HCT116 (cell line): ENCODE data around the gene RGS7. TPM values are rescaled to one million over a fixed set of nuclear protein-coding genes. Genes with fewer than 3 reads are reported as not detected.

Experiments used
- ATAC-seq: fragments of 200-7000 bp; cut with Tn5 transposase; 2 replicates; pipeline ENCODE4 v1.9.1; 2020; ENCODE audit warnings: mild to moderate bottlenecking, moderate library complexity
- BruUV-seq: library from RNA; stranded (reverse); fragments of 400-500 nt; replicated peaks from 2 replicates; lab custom pipeline; 2021; lab: Mats Ljungman, UMichigan
- CTCF ChIA-PET: fragments of 300-600 bp; sonication (Branson Sonifier 250); formaldehyde crosslinking; loops from one replicate; lab custom pipeline; 2021; ENCODE audit warnings: antibody characterized with exemption; lab: Charles Lee
- POLR2A ChIA-PET: fragments of 300-600, 350-600 bp; sonication (Branson Sonifier 250); formaldehyde crosslinking; loops from one replicate; lab custom pipeline; 2021; ENCODE audit warnings: antibody characterized with exemption; lab: Charles Lee
- RAD21 ChIA-PET, 2 experiments: fragments of 300-600 bp; sonication (Branson Sonifier 250); formaldehyde crosslinking; loops; one replicate each; lab custom pipeline; 2023; ENCODE audit warnings: low total read pairs in 2 of 2; ENCODE audit not compliant: uncharacterized antibody in 2 of 2, unreplicated experiment in 2 of 2, low non-redundant PET in 1 of 2; lab: Charles Lee
- DNase-seq: peaks from one replicate; pipeline ENCODE4 v3.0.0-alpha.2; 2010; ENCODE audit warnings: low read depth, low spot score
- H2AFZ ChIP-seq: fragments of 200-600 bp; shearing (Covaris generic), sonication (generic); 2 replicates; pipeline ENCODE4 v1.6.1; 2017; ENCODE audit warnings: low read depth, mixed run types, mixed read lengths, antibody characterized with exemption, low read length; ENCODE audit not compliant: poor library complexity, severe bottlenecking
- H3K27ac ChIP-seq: 2 replicates; pipeline ENCODE4 v1.5.1; 2012; ENCODE audit warnings: low read depth, low read length
- H3K27me3 ChIP-seq: fragments of 200-600 bp; sonication (generic); 2 replicates; pipeline ENCODE4 v1.6.1; 2016; ENCODE audit warnings: mixed run types, low read length, mixed read lengths; ENCODE audit not compliant: insufficient read depth
- H3K36me3 ChIP-seq, 2 experiments: fragments of 200-500 bp in 1 of 2; fragments of 200-600 bp in 1 of 2; sonication (Bioruptor generic) in 1 of 2; sonication (generic) in 1 of 2; 2 replicates each; pipeline versions ENCODE4 v1.5.1 to v1.6.1; 2014 to 2016; ENCODE audit warnings: low read length in 2 of 2, inconsistent platforms in 1 of 2, mixed read lengths in 1 of 2, mixed run types in 1 of 2; ENCODE audit not compliant: insufficient read depth in 2 of 2, control insufficient read depth in 1 of 2
- H3K4me1 ChIP-seq, 2 experiments: fragments of 200-600 bp in 1 of 2; sonication (generic) in 1 of 2; 2 replicates each; pipeline versions ENCODE4 v1.5.1 to v1.6.1; 2012 to 2017; ENCODE audit warnings: low read length in 2 of 2, inconsistent platforms in 1 of 2, mild to moderate bottlenecking in 1 of 2, mixed read lengths in 1 of 2, mixed run types in 1 of 2, moderate library complexity in 1 of 2; ENCODE audit not compliant: insufficient read depth in 2 of 2, control insufficient read depth in 1 of 2
- H3K4me2 ChIP-seq: fragments of 200-600 bp; sonication (generic); 2 replicates; pipeline ENCODE4 v1.6.1; 2017; ENCODE audit warnings: mixed run types, low read length, mixed read lengths
- H3K4me3 ChIP-seq, 2 experiments: fragments of 200-600 bp in 1 of 2; sonication (generic) in 1 of 2; replicated peaks in 1 of 2; 2 replicates each; pipeline ENCODE4 v1.5.1; 2011 to 2016; ENCODE audit warnings: low read length in 2 of 2, control low read depth in 1 of 2, low read depth in 1 of 2, mild to moderate bottlenecking in 1 of 2, mixed read lengths in 1 of 2, mixed run types in 1 of 2
- H3K79me2 ChIP-seq: fragments of 200-600 bp; sonication (generic); 2 replicates; pipeline ENCODE4 v1.6.1; 2017; ENCODE audit warnings: mild to moderate bottlenecking, mixed run types, low read length, moderate library complexity, mixed read lengths; ENCODE audit not compliant: insufficient read depth
- H3K9ac ChIP-seq: fragments of 200-600 bp; sonication (generic); 2 replicates; pipeline ENCODE4 v1.6.1; 2016; ENCODE audit warnings: low read length, mixed read lengths
- H3K9me2 ChIP-seq: fragments of 200-600 bp; sonication (generic), shearing (Covaris generic); 2 replicates; pipeline ENCODE4 v1.6.1; 2017; ENCODE audit warnings: mixed run types, mild to moderate bottlenecking, moderate library complexity; ENCODE audit not compliant: insufficient read depth
- H3K9me3 ChIP-seq, 2 experiments: fragments of 200-500 bp in 1 of 2; fragments of 200-600 bp in 1 of 2; sonication (Bioruptor generic) in 1 of 2; sonication (generic) in 1 of 2; 2 replicates each; pipeline ENCODE4 v1.6.1; 2014 to 2017; ENCODE audit warnings: low read length in 2 of 2, mixed read lengths in 2 of 2, inconsistent platforms in 1 of 2, low read depth in 1 of 2, mild to moderate bottlenecking in 1 of 2, mixed run types in 1 of 2, moderate library complexity in 1 of 2; ENCODE audit not compliant: control insufficient read depth in 1 of 2, insufficient read depth in 1 of 2
- H4K20me1 ChIP-seq: fragments of 200-600 bp; sonication (generic), shearing (Covaris generic); 2 replicates; pipeline ENCODE4 v1.6.1; 2017; ENCODE audit warnings: mixed run types, mild to moderate bottlenecking, moderate library complexity; ENCODE audit not compliant: insufficient read depth
- CEBPB ChIP-seq: IDR thresholded peaks from 2 replicates; pipeline ENCODE4 v1.6.1; 2012; ENCODE audit warnings: low read depth
- EGR1 ChIP-seq: IDR thresholded peaks from 2 replicates; pipeline ENCODE4 v1.6.1; 2012; ENCODE audit warnings: low read depth
- ELF1 ChIP-seq: IDR thresholded peaks from 2 replicates; pipeline ENCODE4 v1.6.1; 2012; ENCODE audit warnings: low read depth, borderline replicate concordance
- EZH2phosphoT487 ChIP-seq: fragments of 200-600 bp; IDR thresholded peaks from 2 replicates; pipeline ENCODE4 v1.6.1; 2018; ENCODE audit warnings: antibody characterized with exemption, borderline replicate concordance
- FOSL1 ChIP-seq: IDR thresholded peaks from 2 replicates; pipeline ENCODE4 v1.6.1; 2012; ENCODE audit warnings: low read depth
- JUND ChIP-seq: IDR thresholded peaks from 2 replicates; pipeline ENCODE4 v1.6.1; 2012
- POLR2A ChIP-seq: IDR thresholded peaks from 2 replicates; pipeline ENCODE4 v1.7.0; 2011; ENCODE audit warnings: borderline replicate concordance; ENCODE audit not compliant: insufficient read depth, insufficient read length; ENCODE audit errors: extremely low read depth
- POLR2AphosphoS5 ChIP-seq: IDR thresholded peaks from 2 replicates; pipeline ENCODE4 v1.6.1; 2011; ENCODE audit warnings: mild to moderate bottlenecking, low read depth, low read length, moderate library complexity
- SP1 ChIP-seq: IDR thresholded peaks from 2 replicates; pipeline ENCODE4 v1.6.1; 2012; ENCODE audit warnings: low read depth
- TCF7L2 ChIP-seq: IDR thresholded peaks from 2 replicates; pipeline ENCODE4 v1.7.0; 2011; ENCODE audit warnings: borderline replicate concordance, inconsistent platforms; ENCODE audit not compliant: insufficient read depth, insufficient read length; ENCODE audit errors: extremely low read depth
- ZNF274 ChIP-seq: fragments of 200-500 bp; sonication (Bioruptor generic); IDR thresholded peaks from 2 replicates; pipeline ENCODE4 v1.6.1; 2014; ENCODE audit warnings: mild to moderate bottlenecking, low read depth, low read length, inconsistent platforms
- intact Hi-C: fragments of 100-400 bp; cut with micrococcal nuclease; formaldehyde crosslinking; loops from 2 replicates; pipeline ENCODE4 v1.10.0; 2022
- total RNA-seq: library from RNA; stranded (reverse); gene quantifications from one replicate; pipeline ENCODE4 v1.2.1, GENCODE V29; 2021; ENCODE audit not compliant: unreplicated experiment
- TF ChIP-seq, protein P1 (sequence below): IDR thresholded peaks from 2 replicates; pipeline ENCODE4 v1.6.1; 2012; ENCODE audit warnings: low read depth
- TF ChIP-seq, protein P2 (sequence below), 3 experiments: fragments of 200-600 bp in 1 of 3; sonication (generic) in 1 of 3; IDR thresholded peaks in 2 of 3; conservative IDR thresholded peaks in 1 of 3; 2 replicates each; pipeline ENCODE4 v1.5.1; 2012 to 2017; ENCODE audit warnings: low read depth in 2 of 3, low read length in 2 of 3, antibody characterized with exemption in 1 of 3, borderline replicate concordance in 1 of 3, control low read depth in 1 of 3, mild to moderate bottlenecking in 1 of 3, mixed read lengths in 1 of 3, mixed run types in 1 of 3, moderate library complexity in 1 of 3; ENCODE audit not compliant: insufficient read depth in 1 of 3
- TF ChIP-seq, protein P3 (sequence below): IDR thresholded peaks from 2 replicates; pipeline ENCODE4 v1.6.1; 2011; ENCODE audit warnings: mild to moderate bottlenecking, low read length, moderate library complexity; ENCODE audit not compliant: insufficient replicate concordance; ENCODE audit errors: extremely low read depth

The RGS7 gene
- total RNA-seq, 1 experiment from 2014 or later = not detected

DNA sequence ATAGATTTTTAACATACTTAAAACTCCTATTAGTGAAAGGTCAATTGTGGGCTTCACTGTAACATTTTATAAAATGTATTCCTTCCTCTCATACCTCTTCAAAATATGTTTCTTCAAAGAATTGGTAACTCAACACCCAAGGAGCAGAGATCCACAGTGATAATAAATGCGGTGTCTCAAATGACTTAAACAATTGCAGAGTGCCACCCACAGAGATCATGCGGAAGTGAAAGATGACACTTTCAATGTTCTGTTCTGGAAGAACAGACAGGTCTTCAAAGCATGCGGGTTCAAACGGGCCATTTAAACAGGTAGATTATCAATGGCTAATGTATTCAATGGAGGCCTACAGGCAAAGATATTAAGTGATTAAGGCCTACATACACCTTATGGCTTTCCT is 588.0 kb downstream of the RGS7 start:
- no peak for DNase-seq
- Histone ChIP-seq H3K36me3 (no peaks in the 10 kb centered on the region), H3K4me3 (no peak overlapping the region), H3K9me3 (peaks cover 3 to 8% of the 10 kb centered on the region in 2 experiments; a peak in 2 of 4 replicates), H3K4me1 (no peaks in the 10 kb centered on the region), H3K79me2 (no peaks in the 10 kb centered on the region), H2AFZ (no peak overlapping the region), H4K20me1 (no peaks in the 10 kb centered on the region), H3K4me2 (no peak overlapping the region), H3K27ac (no peak overlapping the region), H3K9ac (no peak overlapping the region), H3K27me3 (no peaks in the 10 kb centered on the region), H3K9me2 (no peaks in the 10 kb centered on the region)
- CTCF ChIA-PET = no interaction called here
- RAD21 ChIA-PET = no interaction called here
- no TSS peak for BruUV-seq
- POLR2A ChIA-PET = no interaction called here
- no peak for TF ChIP-seq SP1
- TF ChIP-seq ELF1 = no peak
- TF ChIP-seq POLR2AphosphoS5 = no peak
- no peak for TF ChIP-seq POLR2A
- TF ChIP-seq, protein P1, sequence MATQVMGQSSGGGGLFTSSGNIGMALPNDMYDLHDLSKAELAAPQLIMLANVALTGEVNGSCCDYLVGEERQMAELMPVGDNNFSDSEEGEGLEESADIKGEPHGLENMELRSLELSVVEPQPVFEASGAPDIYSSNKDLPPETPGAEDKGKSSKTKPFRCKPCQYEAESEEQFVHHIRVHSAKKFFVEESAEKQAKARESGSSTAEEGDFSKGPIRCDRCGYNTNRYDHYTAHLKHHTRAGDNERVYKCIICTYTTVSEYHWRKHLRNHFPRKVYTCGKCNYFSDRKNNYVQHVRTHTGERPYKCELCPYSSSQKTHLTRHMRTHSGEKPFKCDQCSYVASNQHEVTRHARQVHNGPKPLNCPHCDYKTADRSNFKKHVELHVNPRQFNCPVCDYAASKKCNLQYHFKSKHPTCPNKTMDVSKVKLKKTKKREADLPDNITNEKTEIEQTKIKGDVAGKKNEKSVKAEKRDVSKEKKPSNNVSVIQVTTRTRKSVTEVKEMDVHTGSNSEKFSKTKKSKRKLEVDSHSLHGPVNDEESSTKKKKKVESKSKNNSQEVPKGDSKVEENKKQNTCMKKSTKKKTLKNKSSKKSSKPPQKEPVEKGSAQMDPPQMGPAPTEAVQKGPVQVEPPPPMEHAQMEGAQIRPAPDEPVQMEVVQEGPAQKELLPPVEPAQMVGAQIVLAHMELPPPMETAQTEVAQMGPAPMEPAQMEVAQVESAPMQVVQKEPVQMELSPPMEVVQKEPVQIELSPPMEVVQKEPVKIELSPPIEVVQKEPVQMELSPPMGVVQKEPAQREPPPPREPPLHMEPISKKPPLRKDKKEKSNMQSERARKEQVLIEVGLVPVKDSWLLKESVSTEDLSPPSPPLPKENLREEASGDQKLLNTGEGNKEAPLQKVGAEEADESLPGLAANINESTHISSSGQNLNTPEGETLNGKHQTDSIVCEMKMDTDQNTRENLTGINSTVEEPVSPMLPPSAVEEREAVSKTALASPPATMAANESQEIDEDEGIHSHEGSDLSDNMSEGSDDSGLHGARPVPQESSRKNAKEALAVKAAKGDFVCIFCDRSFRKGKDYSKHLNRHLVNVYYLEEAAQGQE = no peak
- no peak for TF ChIP-seq JUND
- no peak for TF ChIP-seq CEBPB
- TF ChIP-seq EGR1 = no peak
- no peak for ATAC-seq
- intact Hi-C loops = no loop called here

DNA sequence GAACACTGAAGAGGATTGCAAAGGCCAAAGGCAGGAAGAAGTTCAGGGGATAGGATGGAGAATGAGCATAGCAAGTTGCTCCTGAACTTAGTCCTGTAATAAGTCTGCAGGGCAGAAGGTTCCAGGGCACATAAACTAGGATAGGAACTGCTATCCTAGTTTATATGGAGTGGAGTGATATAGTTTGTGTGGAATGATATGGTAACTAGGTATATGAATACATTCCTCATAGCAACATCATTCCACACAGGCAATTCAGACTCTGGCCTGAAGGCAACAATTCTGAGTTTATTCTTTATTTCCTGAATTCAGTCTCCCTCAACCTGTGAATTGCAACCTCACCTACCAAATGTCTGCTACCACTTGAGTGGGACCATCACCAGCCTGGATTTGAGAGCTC is 590.2 kb downstream of the RGS7 start:
- Histone ChIP-seq H4K20me1 (no peaks in the 10 kb centered on the region), H3K9me2 (no peaks in the 10 kb centered on the region), H3K27ac (no peak overlapping the region), H2AFZ (no peak overlapping the region), H3K9ac (no peak overlapping the region), H3K27me3 (no peaks in the 10 kb centered on the region), H3K4me1 (no peaks in the 10 kb centered on the region), H3K79me2 (no peaks in the 10 kb centered on the region), H3K36me3 (no peaks in the 10 kb centered on the region), H3K9me3 (peaks cover 3 to 8% of the 10 kb centered on the region in 2 experiments; a peak in 2 of 4 replicates), H3K4me3 (no peak overlapping the region), H3K4me2 (no peak overlapping the region)
- ChIA-PET POLR2A (no interaction called here), RAD21 (no interaction called here), CTCF (no interaction called here)
- intact Hi-C loops = no loop called here
- ATAC-seq (no peak), DNase-seq (no peak)
- BruUV-seq = no TSS peak
- TF ChIP-seq, protein P2, sequence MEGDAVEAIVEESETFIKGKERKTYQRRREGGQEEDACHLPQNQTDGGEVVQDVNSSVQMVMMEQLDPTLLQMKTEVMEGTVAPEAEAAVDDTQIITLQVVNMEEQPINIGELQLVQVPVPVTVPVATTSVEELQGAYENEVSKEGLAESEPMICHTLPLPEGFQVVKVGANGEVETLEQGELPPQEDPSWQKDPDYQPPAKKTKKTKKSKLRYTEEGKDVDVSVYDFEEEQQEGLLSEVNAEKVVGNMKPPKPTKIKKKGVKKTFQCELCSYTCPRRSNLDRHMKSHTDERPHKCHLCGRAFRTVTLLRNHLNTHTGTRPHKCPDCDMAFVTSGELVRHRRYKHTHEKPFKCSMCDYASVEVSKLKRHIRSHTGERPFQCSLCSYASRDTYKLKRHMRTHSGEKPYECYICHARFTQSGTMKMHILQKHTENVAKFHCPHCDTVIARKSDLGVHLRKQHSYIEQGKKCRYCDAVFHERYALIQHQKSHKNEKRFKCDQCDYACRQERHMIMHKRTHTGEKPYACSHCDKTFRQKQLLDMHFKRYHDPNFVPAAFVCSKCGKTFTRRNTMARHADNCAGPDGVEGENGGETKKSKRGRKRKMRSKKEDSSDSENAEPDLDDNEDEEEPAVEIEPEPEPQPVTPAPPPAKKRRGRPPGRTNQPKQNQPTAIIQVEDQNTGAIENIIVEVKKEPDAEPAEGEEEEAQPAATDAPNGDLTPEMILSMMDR (IDR thresholded peaks at IDR 0.05 in 2 of 3, conservative IDR thresholded peaks at IDR 0.05 in 1 of 3; ENCODE audit: borderline replicate concordance in 1 of 3, insufficient read depth in 1 of 3, low read depth in 2 of 3, low read length in 2 of 3) = no peak
- TF ChIP-seq TCF7L2 (no peak), JUND (no peak), ELF1 (no peak), FOSL1 (no peak), EZH2phosphoT487 (no peak), CEBPB (no peak), POLR2AphosphoS5 (no peak), ZNF274 (no peak), SP1 (no peak)
- TF ChIP-seq, protein P3, sequence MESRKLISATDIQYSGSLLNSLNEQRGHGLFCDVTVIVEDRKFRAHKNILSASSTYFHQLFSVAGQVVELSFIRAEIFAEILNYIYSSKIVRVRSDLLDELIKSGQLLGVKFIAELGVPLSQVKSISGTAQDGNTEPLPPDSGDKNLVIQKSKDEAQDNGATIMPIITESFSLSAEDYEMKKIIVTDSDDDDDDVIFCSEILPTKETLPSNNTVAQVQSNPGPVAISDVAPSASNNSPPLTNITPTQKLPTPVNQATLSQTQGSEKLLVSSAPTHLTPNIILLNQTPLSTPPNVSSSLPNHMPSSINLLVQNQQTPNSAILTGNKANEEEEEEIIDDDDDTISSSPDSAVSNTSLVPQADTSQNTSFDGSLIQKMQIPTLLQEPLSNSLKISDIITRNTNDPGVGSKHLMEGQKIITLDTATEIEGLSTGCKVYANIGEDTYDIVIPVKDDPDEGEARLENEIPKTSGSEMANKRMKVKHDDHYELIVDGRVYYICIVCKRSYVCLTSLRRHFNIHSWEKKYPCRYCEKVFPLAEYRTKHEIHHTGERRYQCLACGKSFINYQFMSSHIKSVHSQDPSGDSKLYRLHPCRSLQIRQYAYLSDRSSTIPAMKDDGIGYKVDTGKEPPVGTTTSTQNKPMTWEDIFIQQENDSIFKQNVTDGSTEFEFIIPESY = no peak
